ENCODE results near the gene MYRF. TPM values are rescaled to one million over a fixed set of nuclear protein-coding genes. Genes with fewer than 3 reads are reported as not detected.

MYRF gene
- 1 to 10 TPM in 1 of 2 donors, under 1 TPM in 1; 0.23 to 1.1 TPM for total RNA-seq
- 1 to 10 TPM in 1 of 2 donors, under 1 TPM in 1; 0.92 to 2.3 TPM for polyA plus RNA-seq
- long read RNA-seq, donor 1, partial matches to known transcripts, result 1 of 7 reads
- long read RNA-seq, donor 1, other reads (novel, unspliced or antisense), result 6 of 7 reads
- long read RNA-seq, donor 2, partial matches to known transcripts, result 0 of 1 reads
- long read RNA-seq, donor 2, other reads (novel, unspliced or antisense), result 1 of 1 reads

- ATAC-seq (ENCODE audit: low FRiP score) (peak; percentile 36), DNase-seq (peak in 1 of 2 donors; percentile 88)
- intact Hi-C loops (cut with DNase I), result no loop called here
- Histone ChIP-seq H3K36me3 (ENCODE audit: control insufficient read depth in 1 of 2, insufficient read depth in 2 of 2, low read length in 1 of 2) (no peaks in the 10 kb centered on the region), H3K4me1 (ENCODE audit: control insufficient read depth in 1 of 2, insufficient read depth in 2 of 2, low read length in 2 of 2) (no peaks in the 10 kb centered on the region), H3K27me3 (ENCODE audit: control insufficient read depth in 1 of 2, insufficient read depth in 2 of 2, low read length in 1 of 2) (no peaks in the 10 kb centered on the region), H3K27ac (ENCODE audit: low read depth in 1 of 2, low read length in 2 of 2) (no peak within 1 kb of the TSS), H3K4me3 (ENCODE audit: low read length in 2 of 2) (peak within 1 kb of the TSS in 1 of 2 donors; percentile 7), H3K9me3 (ENCODE audit: control insufficient read depth, low read length) (no peaks in the 10 kb centered on the region)
- 1% methylated on average over 43 to 93 of the region's 93 CpGs for WGBS, 2 donors
These were observed at the start of gene MYRF for GRCh38 chr11:61752117-61752924. TSS of gene MYRF (plus strand) at chr11:61752636. CDS start at chr11:61752745, 109 bp downstream.

DNA sequence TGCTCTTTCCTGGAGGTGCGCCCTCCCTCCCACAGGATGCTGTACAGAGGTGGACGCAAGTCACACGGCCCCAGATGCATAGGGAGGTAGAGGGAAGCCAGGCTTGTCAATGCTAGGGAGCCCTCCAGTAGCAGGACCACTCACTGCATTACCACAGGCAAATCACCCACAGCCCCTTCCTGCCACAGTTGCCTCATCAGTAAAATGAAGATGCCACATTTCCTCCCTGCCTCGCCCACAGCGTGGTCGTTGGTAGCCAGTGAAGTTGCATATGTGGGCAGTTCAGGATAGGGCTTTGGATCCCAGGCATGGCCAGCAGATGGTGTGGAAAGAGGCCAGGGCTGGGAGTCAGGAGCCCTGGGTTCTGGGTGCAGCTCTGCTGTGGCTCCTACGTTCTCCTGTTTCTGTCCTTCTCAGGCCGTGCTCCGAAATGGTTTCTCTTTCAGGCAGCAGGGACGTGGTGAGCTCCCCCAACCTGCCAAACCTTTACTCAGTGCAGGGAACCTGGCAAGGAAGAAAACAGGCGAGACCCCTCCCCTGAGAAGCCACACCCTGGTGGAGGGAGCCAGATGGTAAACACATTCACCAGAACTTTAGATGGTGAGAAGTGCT lies 49.6 kb upstream of the MYRF start:
- Histone ChIP-seq H3K36me3 (ENCODE audit: control insufficient read depth in 1 of 2, insufficient read depth in 2 of 2, low read length in 1 of 2) (no peaks in the 10 kb centered on the region), H3K4me1 (ENCODE audit: control insufficient read depth in 1 of 2, insufficient read depth in 2 of 2, low read length in 2 of 2) (no peaks in the 10 kb centered on the region), H3K9me3 (ENCODE audit: control insufficient read depth, low read length) (no peaks in the 10 kb centered on the region), H3K4me3 (ENCODE audit: low read length in 2 of 2) (no peak overlapping the region), H3K27ac (ENCODE audit: low read depth in 1 of 2, low read length in 2 of 2) (no peak overlapping the region), H3K27me3 (ENCODE audit: control insufficient read depth in 1 of 2, insufficient read depth in 2 of 2, low read length in 1 of 2) (no peaks in the 10 kb centered on the region)
- intact Hi-C loops (cut with DNase I), result no loop called here
- no peak for ATAC-seq (ENCODE audit: low FRiP score)
- 88 to 90% methylated on average over 11 of the region's 11 CpGs for WGBS, 2 donors
- no peak for DNase-seq

DNA sequence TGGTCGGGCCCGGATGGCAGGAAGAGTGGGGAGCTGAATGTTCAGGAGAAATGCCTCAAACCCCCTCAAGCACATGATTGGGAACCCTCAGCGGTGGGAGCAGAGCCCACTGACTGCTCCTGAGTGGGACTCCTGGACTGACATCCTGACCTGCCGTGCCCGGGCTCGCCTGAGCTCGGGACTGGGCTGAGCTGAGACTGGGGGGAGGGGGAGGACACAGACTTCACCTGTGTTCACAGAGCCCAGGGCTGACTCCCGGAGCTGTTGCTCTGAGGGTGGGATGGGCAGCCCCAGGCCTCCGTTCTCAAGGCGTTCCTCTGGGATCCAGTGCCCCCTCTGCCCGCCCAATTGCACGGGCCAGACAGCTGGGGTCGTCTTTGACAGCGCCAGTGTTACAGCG lies 47.6 kb upstream of the MYRF start:
- Histone ChIP-seq H3K36me3 (ENCODE audit: control insufficient read depth in 1 of 2, insufficient read depth in 2 of 2, low read length in 1 of 2) (no peaks in the 10 kb centered on the region), H3K4me1 (ENCODE audit: control insufficient read depth in 1 of 2, insufficient read depth in 2 of 2, low read length in 2 of 2) (no peaks in the 10 kb centered on the region), H3K4me3 (ENCODE audit: low read length in 2 of 2) (no peak overlapping the region), H3K27ac (ENCODE audit: low read depth in 1 of 2, low read length in 2 of 2) (no peak overlapping the region), H3K9me3 (ENCODE audit: control insufficient read depth, low read length) (no peaks in the 10 kb centered on the region), H3K27me3 (ENCODE audit: control insufficient read depth in 1 of 2, insufficient read depth in 2 of 2, low read length in 1 of 2) (no peaks in the 10 kb centered on the region)
- no peak for ATAC-seq (ENCODE audit: low FRiP score)
- 82 to 84% methylated on average over 15 of the region's 15 CpGs for WGBS, 2 donors
- no peak for DNase-seq
- intact Hi-C loops (cut with DNase I), result no loop called here

DNA sequence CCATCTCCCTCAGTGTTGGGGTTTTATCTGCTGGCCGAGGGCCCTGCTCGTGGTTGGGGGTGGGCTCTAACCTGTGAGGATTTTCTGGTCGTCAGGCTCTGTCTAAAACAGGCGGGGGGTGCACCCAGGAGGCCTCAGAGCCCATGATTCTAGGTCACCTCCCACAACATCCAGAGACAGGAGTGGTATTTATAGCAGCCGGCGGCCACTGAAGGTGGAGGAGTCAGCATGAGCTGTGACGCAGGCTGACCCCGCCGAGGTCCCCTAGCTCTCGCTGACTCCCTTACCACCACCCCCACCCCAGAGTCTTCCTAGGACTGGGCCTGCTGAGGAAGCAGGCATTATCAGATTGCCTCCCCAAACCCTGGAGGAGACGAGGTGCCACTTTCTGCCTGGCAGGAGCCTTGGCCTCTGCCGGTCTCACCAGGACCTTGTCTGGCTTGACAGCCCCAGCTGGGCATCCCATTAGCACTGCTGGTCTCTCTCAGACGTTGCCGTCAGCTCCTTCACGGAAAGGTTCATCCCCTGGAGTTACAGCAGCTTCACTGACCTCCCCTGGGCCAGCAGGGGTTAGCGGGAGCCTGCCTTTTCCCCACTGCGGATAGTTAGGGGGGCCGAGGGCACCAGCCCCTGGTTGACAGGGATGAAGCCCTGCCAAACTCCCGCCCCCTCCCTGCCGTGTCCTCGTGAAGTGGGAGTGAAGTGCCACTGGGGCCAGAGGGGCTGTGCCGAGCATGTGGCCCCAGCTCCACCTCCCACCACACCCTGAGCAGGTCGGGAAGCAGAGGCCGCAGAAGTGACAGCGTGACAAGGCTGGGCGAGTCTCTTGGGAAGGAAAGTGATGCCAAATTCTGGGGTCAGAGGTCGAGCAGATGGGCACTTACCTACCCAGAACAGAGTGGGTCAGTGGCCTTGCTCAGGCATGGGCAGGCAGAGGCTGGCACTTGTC lies 45.7 kb upstream of the MYRF start:
- 85 to 86% methylated on average over 27 of the region's 27 CpGs for WGBS, 2 donors
- Histone ChIP-seq H3K9me3 (ENCODE audit: control insufficient read depth, low read length) (no peaks in the 10 kb centered on the region), H3K27ac (ENCODE audit: low read depth in 1 of 2, low read length in 2 of 2) (no peak overlapping the region), H3K27me3 (ENCODE audit: control insufficient read depth in 1 of 2, insufficient read depth in 2 of 2, low read length in 1 of 2) (no peaks in the 10 kb centered on the region), H3K4me3 (ENCODE audit: low read length in 2 of 2) (no peak overlapping the region), H3K36me3 (ENCODE audit: control insufficient read depth in 1 of 2, insufficient read depth in 2 of 2, low read length in 1 of 2) (no peaks in the 10 kb centered on the region), H3K4me1 (ENCODE audit: control insufficient read depth in 1 of 2, insufficient read depth in 2 of 2, low read length in 2 of 2) (no peaks in the 10 kb centered on the region)
- intact Hi-C loops (cut with DNase I), result no loop called here
- DNase-seq, result no peak
- ATAC-seq (ENCODE audit: low FRiP score), result no peak

DNA sequence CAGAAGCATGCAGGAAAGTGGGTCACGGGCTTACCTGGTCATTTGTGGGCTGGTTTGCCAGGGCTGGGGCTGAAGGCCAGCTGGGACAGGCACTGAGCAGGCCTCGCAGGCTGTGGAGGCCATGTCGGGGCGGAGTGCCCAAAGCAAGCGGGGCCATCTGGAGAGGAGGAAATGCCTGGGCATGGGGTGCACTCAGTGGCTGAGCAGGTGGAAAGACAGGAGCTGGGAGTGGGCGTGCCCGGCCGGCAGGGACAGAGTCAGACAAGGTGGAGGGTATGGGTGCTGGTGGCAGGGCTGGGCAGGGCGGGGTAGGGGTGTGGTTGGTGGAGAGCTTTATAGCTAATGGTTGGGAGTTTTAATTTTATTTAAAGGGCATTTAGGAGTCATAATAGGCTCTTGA lies 44.9 kb upstream of the MYRF start:
- Histone ChIP-seq H3K9me3 (ENCODE audit: control insufficient read depth, low read length) (no peaks in the 10 kb centered on the region), H3K36me3 (ENCODE audit: control insufficient read depth in 1 of 2, insufficient read depth in 2 of 2, low read length in 1 of 2) (no peaks in the 10 kb centered on the region), H3K27me3 (ENCODE audit: control insufficient read depth in 1 of 2, insufficient read depth in 2 of 2, low read length in 1 of 2) (no peaks in the 10 kb centered on the region), H3K4me3 (ENCODE audit: low read length in 2 of 2) (no peak overlapping the region), H3K4me1 (ENCODE audit: control insufficient read depth in 1 of 2, insufficient read depth in 2 of 2, low read length in 2 of 2) (no peaks in the 10 kb centered on the region), H3K27ac (ENCODE audit: low read depth in 1 of 2, low read length in 2 of 2) (no peak overlapping the region)
- 94 to 96% methylated on average over 9 of the region's 9 CpGs for WGBS, 2 donors
- DNase-seq (no peak), ATAC-seq (ENCODE audit: low FRiP score) (no peak)
- intact Hi-C loops (cut with DNase I), result no loop called here

GRCh38 chr11:61709110-61709509 lies 43.3 kb upstream of the MYRF start:
- DNase-seq (no peak), ATAC-seq (ENCODE audit: low FRiP score) (no peak)
- intact Hi-C loops (cut with DNase I), result no loop called here

GRCh38 chr11:61709572-61709971 lies 42.9 kb upstream of the MYRF start:
- no peaks in the 10 kb centered on the region for H3K27me3 ChIP-seq (ENCODE audit: control insufficient read depth in 1 of 2, insufficient read depth in 2 of 2, low read length in 1 of 2)

More at GRCh38 chr11:61709110-61709509, 43.3 kb upstream of the MYRF start:
- Histone ChIP-seq H3K36me3 (ENCODE audit: control insufficient read depth in 1 of 2, insufficient read depth in 2 of 2, low read length in 1 of 2) (no peaks in the 10 kb centered on the region), H3K4me3 (ENCODE audit: low read length in 2 of 2) (no peak overlapping the region), H3K9me3 (ENCODE audit: control insufficient read depth, low read length) (no peaks in the 10 kb centered on the region), H3K27ac (ENCODE audit: low read depth in 1 of 2, low read length in 2 of 2) (no peak overlapping the region), H3K27me3 (ENCODE audit: control insufficient read depth in 1 of 2, insufficient read depth in 2 of 2, low read length in 1 of 2) (no peaks in the 10 kb centered on the region), H3K4me1 (ENCODE audit: control insufficient read depth in 1 of 2, insufficient read depth in 2 of 2, low read length in 2 of 2) (no peaks in the 10 kb centered on the region)
- 95 to 97% methylated on average over 7 of the region's 7 CpGs for WGBS, 2 donors

DNA sequence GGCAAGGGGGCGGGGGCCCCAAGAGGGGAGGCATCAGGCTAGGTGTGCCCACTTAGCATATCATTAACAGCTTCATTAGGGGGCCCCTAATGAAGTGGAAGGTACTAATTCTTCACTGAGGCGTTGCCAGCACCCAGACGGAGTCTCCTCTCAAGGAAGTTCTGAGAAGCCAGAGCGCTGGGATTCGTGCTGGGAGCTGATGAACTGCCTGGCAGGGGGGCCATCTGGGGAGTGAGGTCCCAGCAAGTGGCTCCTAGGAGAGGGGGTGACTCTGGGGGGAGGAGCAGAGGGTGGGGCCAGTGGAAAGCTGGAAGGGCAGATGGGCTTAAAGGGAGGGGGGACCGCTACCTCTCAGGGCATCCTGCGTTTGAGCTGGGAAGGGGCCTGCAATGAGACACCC lies 42.4 kb upstream of the MYRF start:
- DNase-seq, result no peak

More at GRCh38 chr11:61709572-61709971, 42.9 kb upstream of the MYRF start:
- DNase-seq, result no peak
- Histone ChIP-seq H3K4me3 (ENCODE audit: low read length in 2 of 2) (no peak overlapping the region), H3K9me3 (ENCODE audit: control insufficient read depth, low read length) (no peaks in the 10 kb centered on the region), H3K27ac (ENCODE audit: low read depth in 1 of 2, low read length in 2 of 2) (no peak overlapping the region), H3K4me1 (ENCODE audit: control insufficient read depth in 1 of 2, insufficient read depth in 2 of 2, low read length in 2 of 2) (no peaks in the 10 kb centered on the region), H3K36me3 (ENCODE audit: control insufficient read depth in 1 of 2, insufficient read depth in 2 of 2, low read length in 1 of 2) (no peaks in the 10 kb centered on the region)
- WGBS, 2 donors, result 72 to 80% methylated on average over 7 of the region's 7 CpGs
- ATAC-seq (ENCODE audit: low FRiP score), result no peak
- intact Hi-C loops (cut with DNase I), result no loop called here

More for the DNA sequence above, 42.4 kb upstream of the MYRF start:
- 90 to 91% methylated on average over 7 of the region's 7 CpGs for WGBS, 2 donors
- Histone ChIP-seq H3K4me3 (ENCODE audit: low read length in 2 of 2) (no peak overlapping the region), H3K27me3 (ENCODE audit: control insufficient read depth in 1 of 2, insufficient read depth in 2 of 2, low read length in 1 of 2) (no peaks in the 10 kb centered on the region), H3K4me1 (ENCODE audit: control insufficient read depth in 1 of 2, insufficient read depth in 2 of 2, low read length in 2 of 2) (no peaks in the 10 kb centered on the region), H3K27ac (ENCODE audit: low read depth in 1 of 2, low read length in 2 of 2) (no peak overlapping the region), H3K36me3 (ENCODE audit: control insufficient read depth in 1 of 2, insufficient read depth in 2 of 2, low read length in 1 of 2) (no peaks in the 10 kb centered on the region), H3K9me3 (ENCODE audit: control insufficient read depth, low read length) (no peaks in the 10 kb centered on the region)
- no peak for ATAC-seq (ENCODE audit: low FRiP score)
- intact Hi-C loops (cut with DNase I), result no loop called here

All from aorta (tissue), 5 donors.